ENCODE measurements around the gene PCDHB14.
"Not testable (repeated sequence)": the region's sequence is repeated elsewhere in the genome, so short reads cannot be mapped to it uniquely, and the experiment has no call there.

PCDHB14 gene

GRCh38 chr5:141236516-141237313 is 13.6 kb downstream of the PCDHB14 start:
- POLR2A ChIA-PET = no interaction called here
- no peak overlapping the region for H3K4me3 ChIP-seq (ENCODE audit: low read depth, low read length)
- no peak for TF ChIP-seq CTCF (IDR thresholded peaks at IDR 0.05; ENCODE audit: insufficient read depth, low read length, missing control alignments)
- CTCF ChIA-PET = no interaction called here
- no peak for DNase-seq (ENCODE audit: low read depth, low spot score)

GRCh38 chr5:141241496-141241895 is 18.4 kb downstream of the PCDHB14 start:
- ChIA-PET POLR2A (no interaction called here), CTCF (no interaction called here)
- no peak overlapping the region for H3K4me3 ChIP-seq (ENCODE audit: low read depth, low read length)

DNA sequence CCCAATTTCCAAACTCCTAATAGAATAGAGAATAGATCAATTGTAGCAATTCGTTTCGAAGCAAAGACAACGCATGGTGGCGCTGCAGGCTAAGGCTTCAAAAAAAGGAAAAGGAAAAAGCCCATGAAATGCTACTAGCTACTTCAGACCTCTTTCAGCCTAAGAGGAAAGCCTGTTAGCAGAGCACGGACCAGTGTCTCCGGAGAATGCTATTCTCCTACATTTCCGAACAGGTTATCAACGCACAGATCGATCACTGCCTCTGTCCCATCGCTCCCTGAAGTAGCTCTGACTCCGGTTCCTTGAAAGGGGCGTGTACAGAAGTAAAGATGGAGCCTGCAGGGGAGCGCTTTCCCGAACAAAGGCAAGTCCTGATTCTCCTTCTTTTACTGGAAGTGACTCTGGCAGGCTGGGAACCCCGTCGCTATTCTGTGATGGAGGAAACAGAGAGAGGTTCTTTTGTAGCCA is 22.1 kb downstream of the PCDHB14 start, which contains the start of gene PCDHB15:
Gene PCDHB15 (plus strand): TSS at position 146 of the 468 bp plus-strand sequence. CDS start 184 bp downstream, at position 330.
- CTCF ChIA-PET = interaction anchor here (0.7 to 2.6 kb wide), 7 partner anchors 13 to 322 kb away, joined by 3 to 13 read pairs (median 3); partner anchors contain the start of gene TAF7
- POLR2A ChIA-PET = no interaction called here
- TF ChIP-seq CTCF (IDR thresholded peaks at IDR 0.05; ENCODE audit: insufficient read depth, low read length, missing control alignments) = no peak
- DNase-seq (ENCODE audit: low read depth, low spot score) = no peak
- H3K4me3 ChIP-seq (ENCODE audit: low read depth, low read length) = peak within 1 kb of the TSS; percentile 6; the same call in 1 of the 2 replicates

More at GRCh38 chr5:141241496-141241895, 18.4 kb downstream of the PCDHB14 start:
- no peak for TF ChIP-seq CTCF (IDR thresholded peaks at IDR 0.05; ENCODE audit: insufficient read depth, low read length, missing control alignments)
- no peak for DNase-seq (ENCODE audit: low read depth, low spot score)

- CTCF ChIA-PET = interaction anchor here (1.8 kb wide), 1 partner anchor 72 kb away, joined by 5 read pairs; no protein-coding TSS in a partner anchor
- H3K4me3 ChIP-seq (ENCODE audit: low read depth, low read length); POLR2A ChIA-PET; DNase-seq (ENCODE audit: low read depth, low spot score): not testable (repeated sequence)
Observed at GRCh38 chr5:141246971-141247370, 23.8 kb downstream of the PCDHB14 start.

DNA sequence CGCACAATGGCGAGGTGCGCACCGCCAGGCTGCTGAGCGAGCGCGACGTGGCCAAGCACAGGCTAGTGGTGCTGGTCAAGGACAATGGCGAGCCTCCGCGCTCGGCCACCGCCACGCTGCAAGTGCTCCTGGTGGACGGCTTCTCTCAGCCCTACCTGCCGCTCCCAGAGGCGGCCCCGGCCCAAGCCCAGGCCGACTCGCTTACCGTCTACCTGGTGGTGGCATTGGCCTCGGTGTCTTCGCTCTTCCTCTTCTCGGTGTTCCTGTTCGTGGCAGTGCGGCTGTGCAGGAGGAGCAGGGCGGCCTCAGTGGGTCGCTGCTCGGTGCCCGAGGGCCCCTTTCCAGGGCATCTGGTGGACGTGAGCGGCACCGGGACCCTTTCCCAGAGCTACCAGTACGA is 24.3 kb downstream of the PCDHB14 start:
- H3K4me3 ChIP-seq (ENCODE audit: low read depth, low read length); DNase-seq (ENCODE audit: low read depth, low spot score); POLR2A ChIA-PET: not testable (repeated sequence)
- CTCF ChIA-PET = interaction anchor here (1.8 kb wide), 1 partner anchor 72 kb away, joined by 5 read pairs; no protein-coding TSS in a partner anchor

- no peak for DNase-seq (ENCODE audit: low read depth, low spot score)
- ChIA-PET CTCF (no interaction called here), POLR2A (no interaction called here)
- H3K4me3 ChIP-seq (ENCODE audit: low read depth, low read length) = no peak overlapping the region
- TF ChIP-seq CTCF (IDR thresholded peaks at IDR 0.05; ENCODE audit: insufficient read depth, low read length, missing control alignments) = no peak
Observed at GRCh38 chr5:141250576-141250975, 27.4 kb downstream of the PCDHB14 start.

GRCh38 chr5:141258464-141258863 is 35.3 kb downstream of the PCDHB14 start:
- POLR2A ChIA-PET = no interaction called here
- CTCF ChIA-PET = interaction anchor here (2.0 kb wide), 1 partner anchor 306 kb away, joined by 4 read pairs; no protein-coding TSS in a partner anchor
- no peak for DNase-seq (ENCODE audit: low read depth, low spot score)
- no peak for TF ChIP-seq CTCF (IDR thresholded peaks at IDR 0.05; ENCODE audit: insufficient read depth, low read length, missing control alignments)
- no peak overlapping the region for H3K4me3 ChIP-seq (ENCODE audit: low read depth, low read length)
